Measurements from ENCODE around the gene POLR2E. TPM values are rescaled to one million over a fixed set of nuclear protein-coding genes. Genes with fewer than 3 reads are reported as not detected.

Gene POLR2E
- total and polyA plus RNA-seq, 10 donors = 70.8 to 152 (median 120) TPM

- peaks cover 48 to 86% (median 76%) of the 10 kb centered on the region in 6 donors for H3K4me1 ChIP-seq
- peak; percentile 96 for DNase-seq
- intact Hi-C loops (cut with DNase I; ENCODE audit: low total_unique reads) = no loop called here
Measured at GRCh38 chr19:1066748-1067340, 28.3 kb downstream of the POLR2E start, which contains the start of gene ARHGAP45. ARHGAP45 (plus strand) TSS chr19:1067167; CDS start chr19:1067406, 239 bp downstream.

GRCh38 chr19:1066251-1066747 is 28.9 kb downstream of the POLR2E start:
- peak overlapping the region; percentile 77 to 97 (median 87) for H3K4me3 ChIP-seq
- H3K9me3 ChIP-seq = no peaks in the 10 kb centered on the region
- H3K36me3 ChIP-seq = peaks cover 0 to 35% (median 14%) of the 10 kb centered on the region in 6 donors
- intact Hi-C loops (cut with DNase I; ENCODE audit: low total_unique reads) = no loop called here
- WGBS, 5 donors = 35 to 49% (median 44%) methylated on average over 7 to 17 of the region's 17 CpGs
- no peak for TF ChIP-seq CTCF (IDR thresholded peaks at IDR 0.05 in 8 of 11, conservative IDR thresholded peaks at IDR 0.05 in 3 of 11)
- no peak for TF ChIP-seq POLR2AphosphoS5 (IDR thresholded peaks at IDR 0.05)
- TF ChIP-seq POLR2A (IDR thresholded peaks at IDR 0.05) = no peak
- H3K27ac ChIP-seq = peak overlapping the region; percentile 80 to 98 (median 95)
- H3K4me1 ChIP-seq = peaks cover 48 to 80% (median 72%) of the 10 kb centered on the region in 6 donors
- peaks cover 0 to 17% (median 0%) of the 10 kb centered on the region in 7 donors for H3K27me3 ChIP-seq (replicated peaks in 1 of 7)
- peak; percentile 84 for DNase-seq

More at GRCh38 chr19:1066748-1067340, 28.3 kb downstream of the POLR2E start, which contains the start of gene ARHGAP45:
- Histone ChIP-seq H3K36me3 (peaks cover 0 to 39% (median 19%) of the 10 kb centered on the region in 6 donors), H3K27me3 (replicated peaks in 1 of 7) (peaks cover 0 to 18% (median 0%) of the 10 kb centered on the region in 7 donors), H3K27ac (peak within 1 kb of the TSS; percentile 80 to 98 (median 95)), H3K9me3 (no peaks in the 10 kb centered on the region), H3K4me3 (peak within 1 kb of the TSS; percentile 77 to 97 (median 87))
- 2 to 9% (median 4%) methylated on average over 4 to 61 of the region's 61 CpGs for WGBS, 5 donors
- TF ChIP-seq POLR2A (IDR thresholded peaks at IDR 0.05) (no peak), POLR2AphosphoS5 (IDR thresholded peaks at IDR 0.05) (peak; percentile 86 to 91 (median 89))

- 76 to 88% (median 87%) methylated on average over 13 to 17 of the region's 17 CpGs for WGBS, 5 donors
- Histone ChIP-seq H3K27ac (peak overlapping the region in 3 of 8 donors; percentile 97 to 98 (median 97)), H3K4me3 (peak overlapping the region in 1 of 8 donors; percentile 88), H3K9me3 (no peaks in the 10 kb centered on the region), H3K4me1 (peaks cover 44 to 75% (median 67%) of the 10 kb centered on the region in 6 donors), H3K27me3 (replicated peaks in 1 of 7) (peaks cover 0 to 10% (median 0%) of the 10 kb centered on the region in 7 donors), H3K36me3 (peaks cover 0 to 28% (median 9%) of the 10 kb centered on the region in 6 donors)
- intact Hi-C loops (cut with DNase I; ENCODE audit: low total_unique reads) = no loop called here
- TF ChIP-seq POLR2AphosphoS5 (IDR thresholded peaks at IDR 0.05) = no peak
- no peak for TF ChIP-seq CTCF (IDR thresholded peaks at IDR 0.05 in 8 of 11, conservative IDR thresholded peaks at IDR 0.05 in 3 of 11)
- no peak for TF ChIP-seq POLR2A (IDR thresholded peaks at IDR 0.05)
- DNase-seq = peak; percentile 79
Measured at GRCh38 chr19:1065606-1066109, 29.5 kb downstream of the POLR2E start.

- peak overlapping the region in 6 of 8 donors; percentile 34 to 98 (median 79) for H3K27ac ChIP-seq
- H3K36me3 ChIP-seq = peaks cover 0 to 21% (median 2%) of the 10 kb centered on the region in 6 donors
- peaks cover 37 to 68% (median 59%) of the 10 kb centered on the region in 6 donors for H3K4me1 ChIP-seq
- peaks cover 0 to 3% (median 0%) of the 10 kb centered on the region in 8 donors for H3K9me3 ChIP-seq
- peaks cover 0 to 10% (median 0%) of the 10 kb centered on the region in 7 donors for H3K27me3 ChIP-seq (replicated peaks in 1 of 7)
- peak overlapping the region in 2 of 8 donors; percentile 2 to 88 for H3K4me3 ChIP-seq
- 13 to 35% (median 17%) methylated on average over 20 to 60 of the region's 60 CpGs for WGBS, 5 donors
- peak; percentile 94 for DNase-seq
- TF ChIP-seq POLR2A (IDR thresholded peaks at IDR 0.05) = no peak
- TF ChIP-seq POLR2AphosphoS5 (IDR thresholded peaks at IDR 0.05) = peak; percentile 70 to 90 (median 71)
- peak; percentile 82 to 98 (median 94) for TF ChIP-seq CTCF (IDR thresholded peaks at IDR 0.05 in 8 of 11, conservative IDR thresholded peaks at IDR 0.05 in 3 of 11)
- intact Hi-C loops (cut with DNase I; ENCODE audit: low total_unique reads) = no loop called here
Measured at GRCh38 chr19:1064661-1065605, 30.2 kb downstream of the POLR2E start.
